MM.1S (cell line): Measurements from ENCODE around the gene RPS6KC1.

ENCODE experiments used
- EZH2 ChIP-seq: fragments of 300-600 bp; sonication (generic); optimal IDR thresholded peaks from 2 replicates; pipeline ENCODE3; 2017; ENCODE audit warnings: low read depth, mild to moderate bottlenecking, antibody characterized with exemption, low read length, mixed read lengths
- EZH2phosphoT487 ChIP-seq: fragments of 300-600 bp; sonication (generic); IDR thresholded peaks from 2 replicates; pipeline ENCODE4 v1.6.1; 2018; ENCODE audit warnings: antibody characterized with exemption, low read length
- TF ChIP-seq, protein P1 (sequence below): fragments of 300-600 bp; sonication (generic); IDR thresholded peaks from 2 replicates; pipeline ENCODE4 v1.5.1; 2016; ENCODE audit warnings: antibody characterized with exemption, low read length, mixed read lengths

GRCh38 chr1:213273546-213273945 is 222.5 kb downstream of the RPS6KC1 start:
- TF ChIP-seq, protein P1, sequence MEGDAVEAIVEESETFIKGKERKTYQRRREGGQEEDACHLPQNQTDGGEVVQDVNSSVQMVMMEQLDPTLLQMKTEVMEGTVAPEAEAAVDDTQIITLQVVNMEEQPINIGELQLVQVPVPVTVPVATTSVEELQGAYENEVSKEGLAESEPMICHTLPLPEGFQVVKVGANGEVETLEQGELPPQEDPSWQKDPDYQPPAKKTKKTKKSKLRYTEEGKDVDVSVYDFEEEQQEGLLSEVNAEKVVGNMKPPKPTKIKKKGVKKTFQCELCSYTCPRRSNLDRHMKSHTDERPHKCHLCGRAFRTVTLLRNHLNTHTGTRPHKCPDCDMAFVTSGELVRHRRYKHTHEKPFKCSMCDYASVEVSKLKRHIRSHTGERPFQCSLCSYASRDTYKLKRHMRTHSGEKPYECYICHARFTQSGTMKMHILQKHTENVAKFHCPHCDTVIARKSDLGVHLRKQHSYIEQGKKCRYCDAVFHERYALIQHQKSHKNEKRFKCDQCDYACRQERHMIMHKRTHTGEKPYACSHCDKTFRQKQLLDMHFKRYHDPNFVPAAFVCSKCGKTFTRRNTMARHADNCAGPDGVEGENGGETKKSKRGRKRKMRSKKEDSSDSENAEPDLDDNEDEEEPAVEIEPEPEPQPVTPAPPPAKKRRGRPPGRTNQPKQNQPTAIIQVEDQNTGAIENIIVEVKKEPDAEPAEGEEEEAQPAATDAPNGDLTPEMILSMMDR = no peak
- no peak for TF ChIP-seq EZH2
- TF ChIP-seq EZH2phosphoT487 = no peak
